Lower leg skin (tissue), 3 donors: ENCODE results near the gene RNF141.

ENCODE experiments used
- POLR2A ChIP-seq, 2 donors: fragments of 450-650 bp; IDR thresholded peaks; one replicate each; pipeline ENCODE4 v1.6.1; 2016 to 2017; ENCODE audit warnings: antibody characterized with exemption in 2 of 2, mild to moderate bottlenecking in 1 of 2, moderate library complexity in 1 of 2
- TF ChIP-seq, protein P1 (sequence below), 3 donors: fragments of 450-650 bp; IDR thresholded peaks; one replicate each; pipeline ENCODE4 v1.5.1; 2016; ENCODE audit warnings: antibody characterized with exemption in 3 of 3, mild to moderate bottlenecking in 3 of 3, moderate library complexity in 2 of 3

DNA sequence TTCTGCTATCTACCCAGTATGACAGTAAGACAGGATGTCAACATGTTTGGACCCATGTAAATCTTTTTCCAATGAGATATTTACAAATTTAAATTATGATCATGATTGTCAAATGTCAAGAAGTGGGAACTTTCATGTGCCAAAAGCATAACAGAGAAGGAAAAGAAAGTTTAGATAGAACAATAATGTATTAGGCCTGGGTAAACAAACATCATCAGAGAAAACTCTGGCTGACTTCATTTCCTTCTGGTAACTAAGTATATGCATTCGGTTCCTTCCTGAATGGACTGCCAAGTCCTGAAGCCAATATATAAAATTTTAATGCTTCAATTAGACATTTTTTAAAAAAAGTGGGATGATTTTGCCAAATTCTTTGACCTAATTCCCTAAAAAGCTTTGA is 16.5 kb downstream of the RNF141 start:
- TF ChIP-seq, protein P1, sequence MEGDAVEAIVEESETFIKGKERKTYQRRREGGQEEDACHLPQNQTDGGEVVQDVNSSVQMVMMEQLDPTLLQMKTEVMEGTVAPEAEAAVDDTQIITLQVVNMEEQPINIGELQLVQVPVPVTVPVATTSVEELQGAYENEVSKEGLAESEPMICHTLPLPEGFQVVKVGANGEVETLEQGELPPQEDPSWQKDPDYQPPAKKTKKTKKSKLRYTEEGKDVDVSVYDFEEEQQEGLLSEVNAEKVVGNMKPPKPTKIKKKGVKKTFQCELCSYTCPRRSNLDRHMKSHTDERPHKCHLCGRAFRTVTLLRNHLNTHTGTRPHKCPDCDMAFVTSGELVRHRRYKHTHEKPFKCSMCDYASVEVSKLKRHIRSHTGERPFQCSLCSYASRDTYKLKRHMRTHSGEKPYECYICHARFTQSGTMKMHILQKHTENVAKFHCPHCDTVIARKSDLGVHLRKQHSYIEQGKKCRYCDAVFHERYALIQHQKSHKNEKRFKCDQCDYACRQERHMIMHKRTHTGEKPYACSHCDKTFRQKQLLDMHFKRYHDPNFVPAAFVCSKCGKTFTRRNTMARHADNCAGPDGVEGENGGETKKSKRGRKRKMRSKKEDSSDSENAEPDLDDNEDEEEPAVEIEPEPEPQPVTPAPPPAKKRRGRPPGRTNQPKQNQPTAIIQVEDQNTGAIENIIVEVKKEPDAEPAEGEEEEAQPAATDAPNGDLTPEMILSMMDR (IDR thresholded peaks at IDR 0.05): no peak
- no peak for TF ChIP-seq POLR2A (IDR thresholded peaks at IDR 0.05)
